ENCODE results near the gene MRRF. TPM values are rescaled to one million over a fixed set of nuclear protein-coding genes. Genes with fewer than 3 reads are reported as not detected.

The MRRF gene
- total and polyA plus RNA-seq, 8 donors = 7.1 to 98.6 (median 26.4) TPM

- TF ChIP-seq CTCF (IDR thresholded peaks at IDR 0.05) (no peak), POLR2AphosphoS5 (IDR thresholded peaks at IDR 0.05) (peak in 1 of 3 donors; percentile 3)
- no peaks in the 10 kb centered on the region for H3K27me3 ChIP-seq
- peaks cover 48 to 99% (median 99%) of the 10 kb centered on the region in 4 donors for H3K36me3 ChIP-seq
- WGBS, 5 donors = 83 to 91% (median 89%) methylated on average over 5 of the region's 5 CpGs
- peaks cover 0 to 8% (median 0%) of the 10 kb centered on the region in 4 donors for H3K4me1 ChIP-seq
- intact Hi-C loops (cut with DNase I; ENCODE audit: low total_unique reads) = no loop called here
- H3K27ac ChIP-seq = no peak overlapping the region
- H3K4me3 ChIP-seq = no peak overlapping the region
- no peak for DNase-seq
- H3K9me3 ChIP-seq = no peaks in the 10 kb centered on the region
Observed at GRCh38 chr9:122248448-122248865, 16.2 kb upstream of the MRRF start.

GRCh38 chr9:122251351-122251750 is 13.3 kb upstream of the MRRF start:
- Histone ChIP-seq H3K27ac (no peak overlapping the region), H3K9me3 (no peaks in the 10 kb centered on the region), H3K4me1 (peaks cover 0 to 9% (median 2%) of the 10 kb centered on the region in 4 donors), H3K36me3 (peaks cover 19 to 99% (median 95%) of the 10 kb centered on the region in 4 donors), H3K27me3 (no peaks in the 10 kb centered on the region), H3K4me3 (no peak overlapping the region)
- 86 to 94% (median 93%) methylated on average over 2 of the region's 2 CpGs for WGBS, 5 donors
- TF ChIP-seq CTCF (IDR thresholded peaks at IDR 0.05) = no peak
- no peak for TF ChIP-seq EP300 (IDR thresholded peaks at IDR 0.05)
- no peak for TF ChIP-seq POLR2AphosphoS5 (IDR thresholded peaks at IDR 0.05)
- TF ChIP-seq POLR2A (IDR thresholded peaks at IDR 0.05) = no peak
- no peak for DNase-seq
- intact Hi-C loops (cut with DNase I; ENCODE audit: low total_unique reads) = no loop called here

GRCh38 chr9:122252796-122253195 is 11.9 kb upstream of the MRRF start:
- Histone ChIP-seq H3K4me3 (no peak overlapping the region), H3K9me3 (no peaks in the 10 kb centered on the region), H3K27ac (peak overlapping the region in 2 of 5 donors; percentile 26 to 32), H3K36me3 (peaks cover 12 to 99% (median 95%) of the 10 kb centered on the region in 4 donors), H3K4me1 (peaks cover 0 to 9% (median 2%) of the 10 kb centered on the region in 4 donors), H3K27me3 (no peaks in the 10 kb centered on the region)
- no peak for TF ChIP-seq POLR2AphosphoS5 (IDR thresholded peaks at IDR 0.05)
- no peak for TF ChIP-seq POLR2A (IDR thresholded peaks at IDR 0.05)
- no peak for TF ChIP-seq CTCF (IDR thresholded peaks at IDR 0.05)
- no peak for TF ChIP-seq EP300 (IDR thresholded peaks at IDR 0.05)
- intact Hi-C loops (cut with DNase I; ENCODE audit: low total_unique reads) = no loop called here
- WGBS, 5 donors = 62 to 78% (median 68%) methylated on average over 5 of the region's 5 CpGs
- DNase-seq = no peak

GRCh38 chr9:122254761-122255160 is 9.9 kb upstream of the MRRF start:
- H3K36me3 ChIP-seq = peaks cover 13 to 100% (median 95%) of the 10 kb centered on the region in 4 donors
- H3K9me3 ChIP-seq = no peaks in the 10 kb centered on the region
- WGBS, 5 donors = 89 to 95% (median 89%) methylated on average over 3 of the region's 3 CpGs
- TF ChIP-seq CTCF (IDR thresholded peaks at IDR 0.05) (no peak), EP300 (IDR thresholded peaks at IDR 0.05) (no peak), POLR2A (IDR thresholded peaks at IDR 0.05) (no peak), POLR2AphosphoS5 (IDR thresholded peaks at IDR 0.05) (no peak)
- no peak for DNase-seq
- H3K4me1 ChIP-seq = peaks cover 0 to 9% (median 2%) of the 10 kb centered on the region in 4 donors
- H3K27ac ChIP-seq = no peak overlapping the region
- no peaks in the 10 kb centered on the region for H3K27me3 ChIP-seq
- intact Hi-C loops (cut with DNase I; ENCODE audit: low total_unique reads) = no loop called here
- H3K4me3 ChIP-seq = no peak overlapping the region

Measured in stomach (tissue), 9 donors.